DND-41 (cell line): ENCODE results near the gene ZGPAT.

Experiments
- EZH2 ChIP-seq: IDR thresholded peaks from 3 replicates; pipeline ENCODE4 v1.6.1; 2012; ENCODE audit warnings: borderline replicate concordance, low read depth, mild to moderate bottlenecking, moderate library complexity, low read length, inconsistent platforms; ENCODE audit not compliant: severe bottlenecking
- TF ChIP-seq, protein P1 (sequence below): IDR thresholded peaks from 2 replicates; pipeline ENCODE4 v1.5.1; 2012; ENCODE audit warnings: borderline replicate concordance, low read length, moderate library complexity, mild to moderate bottlenecking; ENCODE audit not compliant: poor library complexity, severe bottlenecking; ENCODE audit errors: extremely low read depth

DNA sequence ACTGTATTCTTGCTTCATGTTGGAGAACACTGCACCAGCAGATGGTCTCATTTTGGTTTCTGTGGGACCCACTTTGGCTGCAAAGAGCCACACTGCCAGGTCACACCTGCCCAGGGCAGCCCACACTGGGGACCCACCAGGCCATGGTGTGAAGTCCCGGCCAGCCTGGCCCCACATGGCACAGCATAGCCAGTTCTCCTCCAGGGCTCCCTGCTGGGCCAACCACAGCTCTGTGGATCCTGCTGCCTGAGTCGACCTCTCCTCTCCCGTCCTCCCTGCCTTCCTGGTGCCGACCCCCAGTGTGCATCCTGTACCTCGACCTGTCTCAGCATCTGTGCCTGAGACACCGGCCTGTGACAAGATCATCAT is 3.1 kb upstream of the ZGPAT start:
- TF ChIP-seq, protein P1, sequence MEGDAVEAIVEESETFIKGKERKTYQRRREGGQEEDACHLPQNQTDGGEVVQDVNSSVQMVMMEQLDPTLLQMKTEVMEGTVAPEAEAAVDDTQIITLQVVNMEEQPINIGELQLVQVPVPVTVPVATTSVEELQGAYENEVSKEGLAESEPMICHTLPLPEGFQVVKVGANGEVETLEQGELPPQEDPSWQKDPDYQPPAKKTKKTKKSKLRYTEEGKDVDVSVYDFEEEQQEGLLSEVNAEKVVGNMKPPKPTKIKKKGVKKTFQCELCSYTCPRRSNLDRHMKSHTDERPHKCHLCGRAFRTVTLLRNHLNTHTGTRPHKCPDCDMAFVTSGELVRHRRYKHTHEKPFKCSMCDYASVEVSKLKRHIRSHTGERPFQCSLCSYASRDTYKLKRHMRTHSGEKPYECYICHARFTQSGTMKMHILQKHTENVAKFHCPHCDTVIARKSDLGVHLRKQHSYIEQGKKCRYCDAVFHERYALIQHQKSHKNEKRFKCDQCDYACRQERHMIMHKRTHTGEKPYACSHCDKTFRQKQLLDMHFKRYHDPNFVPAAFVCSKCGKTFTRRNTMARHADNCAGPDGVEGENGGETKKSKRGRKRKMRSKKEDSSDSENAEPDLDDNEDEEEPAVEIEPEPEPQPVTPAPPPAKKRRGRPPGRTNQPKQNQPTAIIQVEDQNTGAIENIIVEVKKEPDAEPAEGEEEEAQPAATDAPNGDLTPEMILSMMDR: no peak
- no peak for TF ChIP-seq EZH2
